Cardiac septum (tissue), 1 donor: Measurements from ENCODE around the gene TGIF2LY. TPM values are rescaled to one million over a fixed set of nuclear protein-coding genes. Genes with fewer than 3 reads are reported as not detected.
"Not testable (repeated sequence)": the region's sequence is repeated elsewhere in the genome, so short reads cannot be mapped to it uniquely, and the experiment has no call there.

Experiments used
- DNase-seq: peaks from one replicate; pipeline ENCODE4 v3.0.0-alpha.2; 2020; ENCODE audit warnings: low spot score
- intact Hi-C: fragments of 100-400 bp; cut with DNase I; formaldehyde crosslinking; loops from one replicate; pipeline ENCODE4 v1.14.0; 2022
- long read RNA-seq: library from polyadenylated mRNA; unstranded; transcript quantifications from one replicate; pipeline ENCODE4 v2.0.0, GENCODE V29; 2021
- total RNA-seq: library from RNA; stranded (reverse); fragmentation: NEBNext Ultra II Directional; extraction: Animal tissue kit (Norgen Biotek cat#: 25700); gene quantifications from one replicate; pipeline ENCODE4 v1.2.1, GENCODE V29; 2021
- donor health status: DM: no; HTN: no; CAD: no.

The TGIF2LY gene
- total RNA-seq, result not detected
- long read RNA-seq, result 0 reads

- DNase-seq, intact Hi-C loops: not testable (repeated sequence)
Measured at GRCh38 chrY:3578767-3579166, at the start of gene TGIF2LY. Gene TGIF2LY (plus strand): TSS chrY:3579067. CDS start chrY:3579245, 178 bp downstream.
